Left cardiac atrium (tissue), 4 donors: ENCODE measurements around the gene PROC. TPM values are rescaled to one million over a fixed set of nuclear protein-coding genes. Genes with fewer than 3 reads are reported as not detected.

ENCODE experiments used
- ATAC-seq, 2 donors: fragments of 200-7000 bp; cut with Tn5 transposase; one replicate each; pipeline ENCODE4 v1.9.1; 2020; ENCODE audit warnings: mild to moderate bottlenecking in 2 of 2, moderate library complexity in 2 of 2
- DNase-seq: peaks from one replicate; pipeline ENCODE4 v3.0.0-alpha.2; 2020
- intact Hi-C, 2 donors: fragments of 100-400 bp; cut with DNase I; formaldehyde crosslinking; loops; one replicate each; pipeline versions ENCODE4 v1.14.1 to v1.15.1; 2022 to 2023
- microRNA-seq, 2 donors: library from miRNA; unstranded; fragments of <30 nt; microRNA quantifications; one replicate each; pipeline ENCODE4 v1.2.0, GENCODE V29; 2020
- total RNA-seq, 2 donors: library from RNA; stranded (reverse); fragmentation: NEBNext Ultra II Directional; extraction: Animal tissue kit (Norgen Biotek cat#: 25700); gene quantifications; one replicate each; pipeline ENCODE4 v1.2.1, GENCODE V29; 2021
- donor health status: DM: no; HTN: yes; CAD: no.
- donor health status: DM: no; HTN: yes; CAD: no; lungs with severe emphysema.
- donor health status: DM: yes; HTN: yes; CAD: no.
- donor health status: Dilated cardiomyopathy.

The PROC gene
- total RNA-seq, 2 donors from 2014 or later: not detected

DNA sequence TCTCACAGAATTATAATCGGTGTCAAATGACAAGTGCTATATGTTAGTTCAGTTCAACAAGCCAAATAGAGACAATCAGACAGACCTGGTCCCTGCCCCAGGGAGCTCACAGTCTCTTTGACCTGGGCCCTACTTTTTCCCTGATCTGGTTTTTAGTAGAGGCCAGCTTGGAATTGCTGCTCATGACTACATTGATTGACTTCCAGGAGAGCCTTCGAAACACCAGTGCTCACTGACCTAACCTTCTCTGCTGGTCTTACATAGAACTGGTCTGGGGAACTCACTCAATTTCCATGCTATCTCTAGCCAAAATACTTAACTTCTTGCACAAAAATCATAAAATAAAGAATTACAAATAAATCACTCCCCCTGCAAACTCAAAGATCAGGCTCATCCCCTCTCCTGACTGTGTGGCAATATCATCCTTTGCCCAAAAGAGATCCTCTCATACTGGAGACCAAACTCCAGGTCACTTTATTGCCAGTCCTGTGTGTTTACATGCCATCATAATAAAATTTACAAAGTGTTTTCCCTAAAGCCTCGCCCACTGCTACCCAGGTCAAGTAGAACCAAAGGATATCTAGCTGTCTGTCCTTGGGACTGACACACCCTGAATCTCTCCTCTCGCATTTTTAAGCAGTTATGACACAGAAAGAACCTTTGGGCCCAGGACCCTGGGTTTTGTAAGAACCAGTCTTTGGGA is 53.2 kb downstream of the PROC start:
- intact Hi-C loops: loop anchor here in 1 of 2 donors (10.0 kb wide), 1 partner anchor 147 kb away; no protein-coding TSS in a partner anchor
- no peak for ATAC-seq

DNA sequence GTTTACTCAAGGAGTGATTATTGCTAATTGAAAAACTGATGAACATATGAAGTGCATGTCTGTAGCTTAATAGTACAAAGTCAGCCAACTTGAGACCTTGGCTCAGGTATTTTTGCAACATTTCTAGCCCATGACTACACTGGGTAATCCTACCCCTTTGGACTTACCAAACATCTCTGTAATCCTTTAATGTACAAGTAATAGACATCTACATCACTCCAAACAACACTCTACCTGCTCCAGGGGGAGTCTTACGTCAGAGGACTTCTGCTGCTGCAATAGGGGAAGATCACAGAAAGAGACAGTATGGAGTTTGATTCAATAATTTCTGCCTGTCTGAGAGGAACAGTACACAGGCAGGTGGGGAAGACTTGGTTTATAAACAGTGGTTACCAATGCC is 54.0 kb downstream of the PROC start:
- ATAC-seq: no peak
- no peak for DNase-seq
- intact Hi-C loops: loop anchor here in 1 of 2 donors (10.0 kb wide), 1 partner anchor 147 kb away; no protein-coding TSS in a partner anchor

More for the DNA sequence above, 53.2 kb downstream of the PROC start:
- DNase-seq: no peak

DNA sequence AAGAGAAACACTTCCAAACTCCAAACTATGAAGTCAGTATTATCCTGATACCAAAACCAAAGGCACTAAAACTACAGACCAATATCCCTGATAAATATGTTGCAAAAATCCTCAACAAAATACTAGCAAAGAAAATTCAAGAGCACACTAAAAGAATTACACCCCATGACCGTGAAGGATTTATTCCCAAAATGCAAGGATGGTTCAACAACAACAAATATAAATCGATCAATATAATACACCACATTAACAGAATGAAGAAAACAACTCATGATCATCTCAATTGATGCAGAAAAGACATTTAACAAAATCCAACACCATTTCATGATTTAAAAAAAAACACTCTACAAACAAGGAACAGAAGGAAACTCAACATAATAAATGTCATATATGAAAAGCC is 57.6 kb downstream of the PROC start:
- intact Hi-C loops: loop anchor here in 1 of 2 donors (10.0 kb wide), 1 partner anchor 151 kb away; no protein-coding TSS in a partner anchor
- ATAC-seq (no peak), DNase-seq (no peak)

Small RNA genes within 50 kb of the gene (microRNA-seq; reads per million reads assigned to microRNA genes)
- gene MIR4783: 0 reads per million in 2 donors

Other genes with a start within 250 kb of the PROC start
- gene CYP27C1, start 198.1 kb upstream of the PROC start, total RNA-seq: under 1 TPM; 0.21 TPM
- gene ERCC3, start 124.3 kb upstream of the PROC start, total RNA-seq: 10 to 100 TPM; 21.6 to 22.1 TPM
- gene MAP3K2, start 30.5 kb upstream of the PROC start, total RNA-seq: 10 to 100 TPM; 29.3 to 31.2 TPM
- 10 to 100 TPM; 41.9 to 49.7 TPM for gene IWS1, start 108.1 kb downstream of the PROC start, total RNA-seq
- gene MYO7B, start 117.3 kb downstream of the PROC start, total RNA-seq: under 1 TPM; 0.27 to 0.89 TPM
- under 1 TPM in 1 of 2 donors, not detected in 1; 0.24 TPM for gene GPR17, start 227.7 kb downstream of the PROC start, total RNA-seq